PC-3 (cell line): ENCODE data around the gene PTMS. TPM values are rescaled to one million over a fixed set of nuclear protein-coding genes. Genes with fewer than 3 reads are reported as not detected.

Experiments
- ATAC-seq: fragments of 200-7000 bp; cut with Tn5 transposase; 2 replicates; pipeline ENCODE4 v1.9.1; 2020; ENCODE audit warnings: mild to moderate bottlenecking, moderate library complexity
- BruUV-seq: library from RNA; stranded (reverse); fragments of 400-500 nt; replicated peaks from 2 replicates; lab custom pipeline; 2021; lab: Mats Ljungman, UMichigan
- CTCF ChIA-PET: fragments of 300-600 bp; sonication (Branson Sonifier 250); formaldehyde crosslinking; loops from one replicate; lab custom pipeline; 2022; ENCODE audit warnings: antibody characterized with exemption; lab: Charles Lee
- POLR2A ChIA-PET: fragments of 300-600 bp; sonication (Branson Sonifier 250); formaldehyde crosslinking; loops from one replicate; lab custom pipeline; 2022; ENCODE audit warnings: antibody characterized with exemption; ENCODE audit not compliant: unreplicated experiment; lab: Charles Lee
- DNase-seq: peaks from one replicate; pipeline ENCODE4 v3.0.0-alpha.2; 2015
- H2AFZ ChIP-seq: fragments of 300-600 bp; sonication (generic); 2 replicates; pipeline ENCODE4 v1.6.0; 2016; ENCODE audit warnings: antibody characterized with exemption, low read length
- H3F3A ChIP-seq: fragments of 300-600 bp; sonication (generic); one replicate; pipeline ENCODE4 v1.6.0; 2017; ENCODE audit warnings: antibody characterized with exemption, low read length, control low read depth, mild to moderate bottlenecking; ENCODE audit not compliant: unreplicated experiment
- H3K27ac ChIP-seq: fragments of 300-600 bp; sonication (generic); 2 replicates; pipeline ENCODE4 v1.5.1; 2016; ENCODE audit warnings: mild to moderate bottlenecking, low read length
- H3K27me3 ChIP-seq: fragments of 300-600 bp; sonication (generic); 2 replicates; pipeline ENCODE4 v1.6.1; 2016; ENCODE audit warnings: low read length, mixed read lengths
- H3K36me3 ChIP-seq: fragments of 300-600 bp; sonication (generic); 2 replicates; pipeline ENCODE4 v1.6.1; 2016; ENCODE audit warnings: low read depth, mixed run types, low read length, mixed read lengths
- H3K4me1 ChIP-seq: fragments of 300-600 bp; sonication (generic); 2 replicates; pipeline ENCODE4 v1.5.1; 2016; ENCODE audit warnings: low read length; ENCODE audit not compliant: insufficient read depth
- H3K4me2 ChIP-seq: fragments of 300-600 bp; sonication (generic); 2 replicates; pipeline ENCODE4 v1.6.0; 2016; ENCODE audit warnings: low read length
- H3K4me3 ChIP-seq: fragments of 300-600 bp; sonication (generic); 2 replicates; pipeline ENCODE4 v1.5.1; 2016; ENCODE audit warnings: mild to moderate bottlenecking, low read length, mixed read lengths
- H3K79me2 ChIP-seq: fragments of 300-600 bp; sonication (generic); 2 replicates; pipeline ENCODE4 v1.6.1; 2017; ENCODE audit warnings: low read length, mixed read lengths
- H3K9ac ChIP-seq: fragments of 300-600 bp; sonication (generic); 2 replicates; pipeline ENCODE4 v1.6.0; 2016; ENCODE audit warnings: mild to moderate bottlenecking, low read length
- H3K9me2 ChIP-seq: fragments of 300-600 bp; sonication (generic); replicated peaks from 2 replicates; pipeline ENCODE4 v1.6.1; 2016; ENCODE audit warnings: mixed run types, low read length, mixed read lengths
- H3K9me3 ChIP-seq: fragments of 300-600 bp; sonication (generic); 2 replicates; pipeline ENCODE4 v1.6.1; 2016; ENCODE audit warnings: low read length, mixed read lengths
- H4K20me1 ChIP-seq: fragments of 300-600 bp; sonication (generic); 2 replicates; pipeline ENCODE4 v1.6.1; 2016; ENCODE audit warnings: low read length, mixed read lengths
- CTCF ChIP-seq: fragments of 300-600 bp; sonication (generic); conservative IDR thresholded peaks from 2 replicates; pipeline ENCODE4 v1.5.1; 2017; ENCODE audit warnings: antibody characterized with exemption, low read depth, mild to moderate bottlenecking, low read length
- EZH2 ChIP-seq: fragments of 300-600 bp; sonication (generic); IDR thresholded peaks from one replicate; pipeline ENCODE4 v1.6.1; 2017; ENCODE audit warnings: antibody characterized with exemption, mild to moderate bottlenecking, low read length; ENCODE audit not compliant: unreplicated experiment
- EZH2phosphoT487 ChIP-seq: fragments of 300-600 bp; sonication (generic); IDR thresholded peaks from 2 replicates; pipeline ENCODE4 v1.6.1; 2018; ENCODE audit warnings: mild to moderate bottlenecking, antibody characterized with exemption, low read length, borderline replicate concordance
- intact Hi-C: fragments of 100-400 bp; cut with micrococcal nuclease; formaldehyde crosslinking; loops from 2 replicates; pipeline ENCODE4 v1.9.0; 2023
- total RNA-seq: library from RNA; depleted of rRNA; stranded (reverse); fragments of >200 nt; gene quantifications from 2 replicates; pipeline ENCODE4 v1.2.3, GENCODE V29; 2014

Gene PTMS
- total RNA-seq, 1 experiment from 2014 or later: 46.4 TPM

GRCh38 chr12:6753772-6754356, 12.3 kb upstream of the PTMS start:
- Histone ChIP-seq H3K4me3 (no peak overlapping the region; the same call in 1 of the 2 replicates), H3K4me2 (peak overlapping the region; percentile 49), H3K27ac (no peak overlapping the region), H3K9me2 (no peaks in the 10 kb centered on the region), H2AFZ (no peak overlapping the region), H3K27me3 (no peaks in the 10 kb centered on the region), H3F3A (no peaks in the 10 kb centered on the region), H3K9me3 (no peaks in the 10 kb centered on the region), H3K36me3 (peaks cover 14% of the 10 kb centered on the region; the same call in 1 of the 2 replicates), H4K20me1 (peaks cover 4% of the 10 kb centered on the region; the same call in 1 of the 2 replicates), H3K9ac (no peak overlapping the region), H3K4me1 (peaks cover 12% of the 10 kb centered on the region), H3K79me2 (peaks cover 23% of the 10 kb centered on the region)
- BruUV-seq: no TSS peak
- intact Hi-C loops: loop anchor here (1.0 to 5.0 kb wide), 4 partner anchors 13 to 98 kb away; partner anchors contain the start of genes CDCA3, PTMS and USP5
- ATAC-seq (no peak), DNase-seq (no peak)
- POLR2A ChIA-PET: interaction anchor here (1.0 to 1.9 kb wide), 3 partner anchors 11 to 24 kb away, joined by 7 to 14 read pairs (median 8); partner anchors contain the start of gene PTMS
- TF ChIP-seq EZH2phosphoT487 (no peak), CTCF (peak; percentile 5)
- CTCF ChIA-PET: interaction anchor here (0.6 to 1.8 kb wide), 2 partner anchors 13 to 25 kb away, joined by 5 to 24 read pairs; partner anchors contain the start of gene PTMS

- Histone ChIP-seq H3K27me3 (no peaks in the 10 kb centered on the region), H3K4me2 (no peak overlapping the region), H3K4me1 (peaks cover 12% of the 10 kb centered on the region), H2AFZ (no peak overlapping the region), H3K9me3 (no peaks in the 10 kb centered on the region), H3F3A (no peaks in the 10 kb centered on the region), H3K36me3 (peaks cover 14% of the 10 kb centered on the region; the same call in 1 of the 2 replicates), H3K9me2 (no peaks in the 10 kb centered on the region), H3K4me3 (no peak overlapping the region), H3K79me2 (peaks cover 23% of the 10 kb centered on the region), H3K27ac (no peak overlapping the region), H3K9ac (no peak overlapping the region), H4K20me1 (peaks cover 4% of the 10 kb centered on the region; the same call in 1 of the 2 replicates)
- CTCF ChIA-PET: interaction anchor here (0.6 to 1.8 kb wide), 2 partner anchors 12 to 24 kb away, joined by 5 to 24 read pairs; partner anchors contain the start of gene PTMS
- no TSS peak for BruUV-seq
- DNase-seq (no peak), ATAC-seq (no peak)
- TF ChIP-seq EZH2 (no peak), EZH2phosphoT487 (no peak), CTCF (no peak)
- POLR2A ChIA-PET: interaction anchor here (1.0 to 1.9 kb wide), 2 partner anchors 12 to 24 kb away, joined by 7 to 14 read pairs; partner anchors contain the start of gene PTMS
- intact Hi-C loops: loop anchor here (5.0 kb wide), 1 partner anchor 98 kb away; the partner anchor contains the start of genes CDCA3 and USP5
Measured at GRCh38 chr12:6754411-6754810, 11.8 kb upstream of the PTMS start.
